GM19238 (cell line): ENCODE measurements around the gene CELF5.

Experiments
- DNase-seq: peaks from one replicate; pipeline ENCODE4 v3.0.0; 2011; ENCODE audit warnings: low spot score; ENCODE audit not compliant: insufficient read length

Gene CELF5

DNA sequence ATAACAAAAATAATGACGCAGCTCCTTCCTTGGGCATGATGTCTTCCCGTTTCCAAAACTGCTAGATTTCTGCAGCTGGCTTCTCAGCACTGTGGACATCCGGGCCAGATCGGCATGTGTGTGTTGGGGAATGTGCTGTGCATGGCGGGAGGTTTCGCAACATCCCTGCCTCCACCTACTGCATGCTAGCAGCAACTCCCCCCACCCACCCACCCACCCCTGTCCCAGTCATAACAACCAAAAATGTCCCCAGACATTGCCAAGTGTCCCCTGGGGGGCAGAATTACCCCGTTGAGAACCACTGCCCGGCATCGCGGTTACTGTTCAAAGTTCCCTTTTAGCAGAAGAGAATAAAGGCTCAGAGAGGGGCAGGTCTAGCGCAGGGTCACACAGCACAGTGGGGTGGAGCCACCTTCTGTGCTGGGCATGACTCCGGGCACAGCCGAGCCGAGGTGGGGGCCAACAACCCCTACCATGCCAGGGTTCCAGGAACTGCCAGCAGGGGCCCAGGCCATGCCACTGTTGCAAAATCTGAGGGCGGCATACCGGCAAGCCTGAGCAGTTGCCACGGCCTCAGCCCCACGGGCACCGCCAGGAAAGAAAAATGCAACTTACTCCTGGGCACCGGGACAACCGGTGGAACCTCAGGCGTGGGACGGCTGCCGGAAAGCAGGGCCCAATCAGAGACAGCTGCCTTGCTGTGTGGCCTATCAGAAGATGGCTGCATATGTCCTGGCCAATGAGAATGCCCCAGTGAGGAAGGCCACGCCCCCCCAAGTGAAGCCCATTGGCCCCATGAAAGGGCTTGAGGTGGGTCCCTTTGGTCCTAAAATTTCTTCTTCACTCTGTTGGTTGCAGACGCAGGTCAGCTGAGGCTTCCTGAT lies 119.4 kb downstream of the CELF5 start:
- no peak for DNase-seq

GRCh38 chr19:3344608-3345598 lies 120.4 kb downstream of the CELF5 start:
- no peak for DNase-seq

GRCh38 chr19:3345850-3346460 lies 121.5 kb downstream of the CELF5 start:
- no peak for DNase-seq
